Hepatocyte (in vitro differentiated cells): Measurements from ENCODE around the gene AUTS2. TPM values are rescaled to one million over a fixed set of nuclear protein-coding genes. Genes with fewer than 3 reads are reported as not detected.

ENCODE experiments used
- DNase-seq: peaks from one replicate; pipeline ENCODE4 v3.0.0-alpha.2; 2016; ENCODE audit warnings: low spot score
- H2AFZ ChIP-seq: fragments of 200-600 bp; sonication (generic); 2 replicates; pipeline ENCODE4 v1.6.0; 2016; ENCODE audit warnings: antibody characterized with exemption, mild to moderate bottlenecking
- H3K27ac ChIP-seq: fragments of 200-600 bp; sonication (generic); 2 replicates; pipeline ENCODE4 v1.5.1; 2016; ENCODE audit warnings: mild to moderate bottlenecking
- H3K27me3 ChIP-seq: fragments of 200-600 bp; sonication (generic); 2 replicates; pipeline ENCODE4 v1.6.1; 2016
- H3K36me3 ChIP-seq: fragments of 200-600 bp; sonication (generic); replicated peaks from 2 replicates; pipeline ENCODE4 v1.5.1; 2016; ENCODE audit warnings: low read depth; ENCODE audit not compliant: insufficient read depth
- H3K4me1 ChIP-seq: fragments of 200-600 bp; sonication (generic); 2 replicates; pipeline ENCODE4 v1.5.1; 2016; ENCODE audit warnings: mild to moderate bottlenecking, moderate library complexity; ENCODE audit not compliant: insufficient read depth
- H3K4me2 ChIP-seq: fragments of 200-600 bp; sonication (generic); 2 replicates; pipeline ENCODE4 v1.6.0; 2016
- H3K4me3 ChIP-seq: fragments of 200-600 bp; sonication (generic); 2 replicates; pipeline ENCODE4 v1.5.1; 2016; ENCODE audit warnings: mild to moderate bottlenecking
- H3K79me2 ChIP-seq: fragments of 200-600 bp; sonication (generic); 2 replicates; pipeline ENCODE4 v1.6.0; 2017; ENCODE audit warnings: mild to moderate bottlenecking
- H3K9me2 ChIP-seq: fragments of 200-600 bp; sonication (generic); replicated peaks from 2 replicates; pipeline ENCODE4 v1.6.0; 2017; ENCODE audit warnings: mild to moderate bottlenecking; ENCODE audit not compliant: insufficient read depth
- H3K9me3 ChIP-seq: fragments of 200-600 bp; sonication (generic); 2 replicates; pipeline ENCODE4 v1.5.1; 2016; ENCODE audit warnings: low read depth, mild to moderate bottlenecking
- H4K20me1 ChIP-seq: fragments of 200-600 bp; sonication (generic); 2 replicates; pipeline ENCODE4 v1.6.0; 2016; ENCODE audit warnings: mild to moderate bottlenecking; ENCODE audit not compliant: insufficient read depth, poor library complexity, severe bottlenecking
- EZH2 ChIP-seq: fragments of 200-600 bp; sonication (generic); IDR thresholded peaks from 2 replicates; pipeline ENCODE4 v1.6.1; 2016; ENCODE audit warnings: antibody characterized with exemption, mild to moderate bottlenecking, borderline replicate concordance
- EZH2phosphoT487 ChIP-seq: fragments of 200-600 bp; sonication (generic); IDR thresholded peaks from one replicate; pipeline ENCODE4 v1.6.1; 2018; ENCODE audit warnings: antibody characterized with exemption, mild to moderate bottlenecking, low read depth, moderate library complexity; ENCODE audit not compliant: unreplicated experiment, severe bottlenecking
- WGBS: methylation state at CpG from one replicate; pipeline ENCODE4 v1.1.6; 2016; ENCODE audit warnings: low lambda C conversion rate; ENCODE audit errors: missing lambda C conversion rate; 5-methylcytosine and 5-hydroxymethylcytosine counted together
- polyA plus RNA-seq: library from polyadenylated mRNA; unstranded; fragments of >200 nt; fragmentation: Nextera tagmentation; extraction: Ambion mirVana; gene quantifications from 2 replicates; pipeline ENCODE4 v1.2.1, GENCODE V29; 2016
- total RNA-seq: library from RNA; depleted of rRNA; stranded (reverse); fragments of >200 nt; gene quantifications from 2 replicates; pipeline ENCODE4 v1.2.3, GENCODE V29; 2014
- TF ChIP-seq, protein P1 (sequence below): fragments of 200-600 bp; sonication (generic); IDR thresholded peaks from 2 replicates; pipeline ENCODE4 v1.5.1; 2016; ENCODE audit warnings: antibody characterized with exemption, mild to moderate bottlenecking; ENCODE audit not compliant: poor library complexity

Gene AUTS2
- total and polyA plus RNA-seq, 2 experiments from 2014 or later: 34.4 to 40.9 TPM

DNA sequence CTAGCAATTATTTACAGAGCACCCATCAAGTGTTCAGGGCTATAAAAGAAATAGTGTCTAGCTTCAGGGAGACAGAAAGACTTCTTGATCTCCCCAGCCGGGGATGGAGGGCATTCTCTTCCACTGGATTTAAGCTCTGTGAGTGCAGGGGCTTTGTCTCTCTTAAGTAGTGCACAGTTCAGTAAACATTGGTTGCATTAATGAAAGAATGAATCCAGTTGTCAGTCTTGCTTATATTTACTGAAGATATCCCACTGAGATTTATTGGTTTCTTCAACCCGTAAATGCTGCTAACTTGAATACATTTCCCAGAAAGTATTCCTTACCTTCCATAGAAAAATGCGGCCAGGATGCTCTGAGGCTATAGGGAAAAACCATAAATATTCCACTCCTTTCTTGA is 41.9 kb downstream of the AUTS2 start:
- peaks cover 13% of the 10 kb centered on the region for H4K20me1 ChIP-seq

DNA sequence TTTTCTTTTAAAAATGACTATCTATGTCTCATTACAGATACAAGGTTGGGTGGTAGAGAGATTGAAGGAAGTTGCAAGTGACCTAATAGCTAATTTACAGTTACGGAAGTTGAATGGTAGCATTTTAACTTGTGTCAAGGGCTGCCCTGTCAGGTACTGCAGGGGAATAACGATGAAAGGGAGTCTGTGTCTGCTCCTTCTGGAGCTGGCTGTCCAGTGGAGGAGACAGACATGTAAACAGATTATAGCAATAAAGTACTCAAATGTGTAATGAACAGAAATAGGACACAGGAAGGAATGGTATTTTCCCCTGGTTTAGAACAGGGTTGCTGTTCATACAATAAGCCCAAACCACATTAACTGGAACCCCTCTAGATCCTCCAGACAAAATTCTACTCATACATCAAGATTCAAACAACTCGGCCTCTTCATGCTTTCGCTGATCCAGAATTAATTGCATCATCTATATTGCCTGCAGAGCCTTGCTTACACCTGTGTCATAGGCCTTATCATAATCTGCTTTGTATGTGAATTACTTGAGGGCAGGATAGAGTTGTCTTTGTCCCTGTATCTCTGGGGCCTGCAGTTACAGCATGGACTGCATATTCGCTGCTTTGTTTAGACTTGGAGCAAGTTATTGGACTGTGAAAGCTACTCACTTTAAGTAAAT is 42.8 kb downstream of the AUTS2 start:
- H3K4me1 ChIP-seq: peaks cover 17% of the 10 kb centered on the region
- no peaks in the 10 kb centered on the region for H3K9me3 ChIP-seq
- peaks cover 13% of the 10 kb centered on the region for H4K20me1 ChIP-seq
- H3K79me2 ChIP-seq: peaks cover 26% of the 10 kb centered on the region
- no peak overlapping the region for H3K4me3 ChIP-seq
- no peak overlapping the region for H2AFZ ChIP-seq
- no peaks in the 10 kb centered on the region for H3K27me3 ChIP-seq
- 72% methylated on average over 5 of the region's 5 CpGs for WGBS
- no peak overlapping the region for H3K4me2 ChIP-seq
- H3K36me3 ChIP-seq: no peaks in the 10 kb centered on the region
- no peak for DNase-seq
- no peak overlapping the region for H3K27ac ChIP-seq
- H3K9me2 ChIP-seq: no peaks in the 10 kb centered on the region
- no peak for TF ChIP-seq EZH2
- TF ChIP-seq, protein P1, sequence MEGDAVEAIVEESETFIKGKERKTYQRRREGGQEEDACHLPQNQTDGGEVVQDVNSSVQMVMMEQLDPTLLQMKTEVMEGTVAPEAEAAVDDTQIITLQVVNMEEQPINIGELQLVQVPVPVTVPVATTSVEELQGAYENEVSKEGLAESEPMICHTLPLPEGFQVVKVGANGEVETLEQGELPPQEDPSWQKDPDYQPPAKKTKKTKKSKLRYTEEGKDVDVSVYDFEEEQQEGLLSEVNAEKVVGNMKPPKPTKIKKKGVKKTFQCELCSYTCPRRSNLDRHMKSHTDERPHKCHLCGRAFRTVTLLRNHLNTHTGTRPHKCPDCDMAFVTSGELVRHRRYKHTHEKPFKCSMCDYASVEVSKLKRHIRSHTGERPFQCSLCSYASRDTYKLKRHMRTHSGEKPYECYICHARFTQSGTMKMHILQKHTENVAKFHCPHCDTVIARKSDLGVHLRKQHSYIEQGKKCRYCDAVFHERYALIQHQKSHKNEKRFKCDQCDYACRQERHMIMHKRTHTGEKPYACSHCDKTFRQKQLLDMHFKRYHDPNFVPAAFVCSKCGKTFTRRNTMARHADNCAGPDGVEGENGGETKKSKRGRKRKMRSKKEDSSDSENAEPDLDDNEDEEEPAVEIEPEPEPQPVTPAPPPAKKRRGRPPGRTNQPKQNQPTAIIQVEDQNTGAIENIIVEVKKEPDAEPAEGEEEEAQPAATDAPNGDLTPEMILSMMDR: no peak
- no peak for TF ChIP-seq EZH2phosphoT487

More for the DNA sequence above, 41.9 kb downstream of the AUTS2 start:
- Histone ChIP-seq H3K27me3 (no peaks in the 10 kb centered on the region), H3K4me2 (no peak overlapping the region), H3K9me2 (no peaks in the 10 kb centered on the region), H3K79me2 (peaks cover 28% of the 10 kb centered on the region), H3K4me1 (peaks cover 17% of the 10 kb centered on the region), H3K9me3 (no peaks in the 10 kb centered on the region), H2AFZ (no peak overlapping the region), H3K36me3 (no peaks in the 10 kb centered on the region), H3K27ac (no peak overlapping the region), H3K4me3 (no peak overlapping the region)
- TF ChIP-seq EZH2 (no peak), EZH2phosphoT487 (no peak)
- TF ChIP-seq, protein P1: no peak
- WGBS: 45% methylated on average over 3 of the region's 3 CpGs
- DNase-seq: no peak

DNA sequence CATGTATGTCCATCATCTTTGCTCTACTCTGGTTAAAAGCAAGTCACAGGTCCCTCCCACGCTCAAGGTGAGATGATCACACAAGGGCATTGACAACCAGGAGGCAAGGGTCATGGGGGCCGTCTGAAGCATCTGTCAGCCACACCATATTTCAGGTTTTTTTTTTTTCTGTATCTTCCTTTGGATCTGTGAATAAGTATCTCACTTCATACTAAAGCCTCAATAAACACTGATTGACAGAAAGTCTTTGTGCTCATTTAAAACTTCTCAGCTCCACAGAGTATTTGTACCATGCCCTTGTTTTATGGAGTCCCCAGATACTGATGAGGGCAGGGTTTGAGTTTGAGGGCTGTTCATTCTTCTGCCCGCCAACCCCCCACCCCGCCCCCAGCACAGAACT is 45.0 kb downstream of the AUTS2 start:
- Histone ChIP-seq H4K20me1 (peaks cover 8% of the 10 kb centered on the region), H3K4me2 (no peak overlapping the region), H3K79me2 (peaks cover 20% of the 10 kb centered on the region), H3K4me3 (no peak overlapping the region), H3K9me2 (no peaks in the 10 kb centered on the region), H3K27me3 (no peaks in the 10 kb centered on the region), H3K9me3 (no peaks in the 10 kb centered on the region), H3K27ac (no peak overlapping the region), H3K4me1 (peaks cover 17% of the 10 kb centered on the region), H3K36me3 (no peaks in the 10 kb centered on the region), H2AFZ (no peak overlapping the region)
- WGBS: 70% methylated on average over 4 of the region's 4 CpGs
- DNase-seq: no peak
- no peak for TF ChIP-seq EZH2
- no peak for TF ChIP-seq EZH2phosphoT487
- TF ChIP-seq, protein P1: no peak
